ENCODE measurements around the gene MFAP4. TPM values are rescaled to one million over a fixed set of nuclear protein-coding genes. Genes with fewer than 3 reads are reported as not detected.

MFAP4 gene
- polyA plus RNA-seq, 3 donors: 0.12 to 0.73 (median 0.12) TPM

DNA sequence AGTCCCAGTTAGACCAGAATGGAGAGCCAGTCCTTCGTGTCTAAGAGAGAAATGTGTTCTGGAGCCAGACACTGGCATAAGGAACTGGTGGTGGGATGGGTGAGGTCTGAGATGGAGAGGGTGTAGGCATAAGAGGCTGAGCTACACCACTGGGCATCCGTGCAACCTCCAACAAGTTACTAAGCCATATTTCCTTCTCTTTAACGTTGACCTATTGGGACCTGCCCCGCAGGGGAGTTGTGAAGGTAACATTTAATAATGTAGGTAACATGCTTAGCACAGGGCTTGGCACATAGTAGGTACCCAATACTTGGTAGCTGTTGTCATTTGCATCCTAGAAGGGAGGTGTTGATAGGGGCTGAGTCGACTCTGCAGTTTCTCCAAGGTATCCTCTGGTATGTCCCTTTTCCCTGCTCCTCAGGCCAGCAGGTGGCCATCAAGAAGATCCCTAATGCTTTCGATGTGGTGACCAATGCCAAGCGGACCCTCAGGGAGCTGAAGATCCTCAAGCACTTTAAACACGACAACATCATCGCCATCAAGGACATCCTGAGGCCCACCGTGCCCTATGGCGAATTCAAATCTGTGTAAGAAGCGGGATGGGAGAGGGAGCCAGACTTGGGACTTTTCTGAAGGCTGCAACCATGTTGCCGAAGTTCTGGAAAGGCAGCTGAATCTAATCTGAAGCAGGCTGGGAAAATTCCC is 7.5 kb downstream of the MFAP4 start:
- Histone ChIP-seq H3K9me3 (replicated peaks in 1 of 2; ENCODE audit: control insufficient read depth in 1 of 2, insufficient read depth in 1 of 2, low read length in 2 of 2) (no peaks in the 10 kb centered on the region), H3K4me3 (replicated peaks in 1 of 3; ENCODE audit: low read depth in 2 of 3, low read length in 3 of 3) (peak overlapping the region; percentile 66 to 90 (median 88)), H3K27me3 (ENCODE audit: control insufficient read depth in 2 of 2, insufficient read depth in 2 of 2, low read length in 2 of 2) (no peaks in the 10 kb centered on the region), H3K27ac (ENCODE audit: low read depth in 1 of 2, low read length in 2 of 2) (peak overlapping the region in 1 of 2 donors; percentile 96), H3K4me1 (ENCODE audit: control insufficient read depth in 1 of 2, insufficient read depth in 2 of 2, low read length in 2 of 2) (peaks cover 29 to 35% of the 10 kb centered on the region in 2 donors), H3K4me2 (replicated peaks; ENCODE audit: extremely low read depth, low read length, poor library complexity, severe bottlenecking) (peak overlapping the region; percentile 100), H2AFZ (ENCODE audit: insufficient read depth, low read depth, low read length, poor library complexity, severe bottlenecking) (no peak overlapping the region), H4K20me1 (ENCODE audit: insufficient read depth, low read length) (no peaks in the 10 kb centered on the region), H3K79me2 (ENCODE audit: insufficient read depth, low read length) (peaks cover 41% of the 10 kb centered on the region), H3K36me3 (replicated peaks in 1 of 2; ENCODE audit: control insufficient read depth in 1 of 2, insufficient read depth in 2 of 2, low read length in 2 of 2) (peaks cover 49 to 53% of the 10 kb centered on the region in 2 donors), H3K9ac (ENCODE audit: insufficient read depth, low read length, poor library complexity, severe bottlenecking) (peak overlapping the region; percentile 84)
- WGBS (ENCODE audit: insufficient coverage): 100% methylated on average over 10 of the region's 13 CpGs
- Mint-ChIP-seq H3K9me3 (peaks cover 0 to 2% (median 0%) of the 10 kb centered on the region in 7 donors), H3K27me3 (ENCODE audit: low read depth in 3 of 3) (peaks cover 2 to 5% (median 3%) of the 10 kb centered on the region in 3 donors), H3K4me1 (peaks cover 26% of the 10 kb centered on the region), H3K4me3 (peak overlapping the region; percentile 87 to 99), H3K36me3 (peaks cover 56 to 57% of the 10 kb centered on the region in 2 donors), H3K27ac (peak overlapping the region; percentile 81 to 100 (median 92))
- TF ChIP-seq, protein P1, sequence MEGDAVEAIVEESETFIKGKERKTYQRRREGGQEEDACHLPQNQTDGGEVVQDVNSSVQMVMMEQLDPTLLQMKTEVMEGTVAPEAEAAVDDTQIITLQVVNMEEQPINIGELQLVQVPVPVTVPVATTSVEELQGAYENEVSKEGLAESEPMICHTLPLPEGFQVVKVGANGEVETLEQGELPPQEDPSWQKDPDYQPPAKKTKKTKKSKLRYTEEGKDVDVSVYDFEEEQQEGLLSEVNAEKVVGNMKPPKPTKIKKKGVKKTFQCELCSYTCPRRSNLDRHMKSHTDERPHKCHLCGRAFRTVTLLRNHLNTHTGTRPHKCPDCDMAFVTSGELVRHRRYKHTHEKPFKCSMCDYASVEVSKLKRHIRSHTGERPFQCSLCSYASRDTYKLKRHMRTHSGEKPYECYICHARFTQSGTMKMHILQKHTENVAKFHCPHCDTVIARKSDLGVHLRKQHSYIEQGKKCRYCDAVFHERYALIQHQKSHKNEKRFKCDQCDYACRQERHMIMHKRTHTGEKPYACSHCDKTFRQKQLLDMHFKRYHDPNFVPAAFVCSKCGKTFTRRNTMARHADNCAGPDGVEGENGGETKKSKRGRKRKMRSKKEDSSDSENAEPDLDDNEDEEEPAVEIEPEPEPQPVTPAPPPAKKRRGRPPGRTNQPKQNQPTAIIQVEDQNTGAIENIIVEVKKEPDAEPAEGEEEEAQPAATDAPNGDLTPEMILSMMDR (IDR thresholded peaks at IDR 0.05): no peak
- intact Hi-C loops (cut with micrococcal nuclease): loop anchor here (2.0 to 5.0 kb wide), 3 partner anchors 17 to 38 kb away; partner anchors contain the start of gene B9D1 (in 1 of the 2)
- DNase-seq: no peak

DNA sequence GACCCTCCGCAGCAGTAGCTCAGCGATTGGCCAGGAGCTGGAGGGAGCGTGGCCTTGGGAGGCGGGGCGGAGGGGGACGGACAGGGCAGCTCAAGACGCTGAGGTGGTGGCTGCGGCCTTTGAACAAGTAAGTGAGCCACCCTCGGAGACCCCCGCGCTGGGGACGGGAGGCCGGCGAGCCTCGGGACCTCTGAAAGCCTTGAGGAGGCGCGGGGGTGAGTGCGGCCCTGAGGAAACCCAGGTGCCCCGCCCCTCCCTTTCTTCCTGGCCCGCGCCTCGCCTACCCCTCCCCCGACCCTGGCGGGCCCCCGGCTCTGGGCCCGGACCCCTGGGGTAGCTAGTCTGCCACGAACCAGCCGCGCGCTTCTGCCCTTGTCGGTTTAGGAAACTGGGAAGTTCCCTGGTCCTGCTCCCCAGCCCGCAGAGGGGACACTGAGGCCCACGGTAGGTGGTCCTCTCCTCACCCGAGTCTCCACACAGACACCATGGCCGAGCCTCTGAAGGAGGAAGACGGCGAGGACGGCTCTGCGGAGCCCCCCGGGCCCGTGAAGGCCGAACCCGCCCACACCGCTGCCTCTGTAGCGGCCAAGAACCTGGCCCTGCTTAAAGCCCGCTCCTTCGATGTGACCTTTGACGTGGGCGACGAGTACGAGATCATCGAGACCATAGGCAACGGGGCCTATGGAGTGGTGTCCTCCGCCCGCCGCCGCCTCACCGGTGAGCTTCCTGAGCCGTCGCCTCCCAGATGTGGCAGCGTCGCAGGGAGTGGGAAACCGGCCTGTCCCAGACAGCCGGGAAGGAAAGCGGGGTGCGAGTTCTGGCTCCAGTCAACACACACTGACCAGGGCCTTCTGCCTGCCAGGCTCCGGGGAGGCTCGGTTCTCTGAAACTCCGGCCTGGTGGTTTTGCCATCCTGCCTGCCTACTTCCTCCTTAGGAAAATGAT is 8.3 kb downstream of the MFAP4 start, which contains the start of gene MAPK7:
MAPK7 (plus strand) TSS at position 83 of the 945 bp plus-strand sequence; CDS start at position 486, 403 bp downstream.
- Histone ChIP-seq H3K9ac (ENCODE audit: insufficient read depth, low read length, poor library complexity, severe bottlenecking) (peak within 1 kb of the TSS; percentile 84), H3K4me3 (replicated peaks in 1 of 3; ENCODE audit: low read depth in 2 of 3, low read length in 3 of 3) (peak within 1 kb of the TSS; percentile 66 to 90 (median 88)), H3K27ac (ENCODE audit: low read depth in 1 of 2, low read length in 2 of 2) (peak within 1 kb of the TSS; percentile 94 to 96), H3K36me3 (replicated peaks in 1 of 2; ENCODE audit: control insufficient read depth in 1 of 2, insufficient read depth in 2 of 2, low read length in 2 of 2) (peaks cover 41 to 45% of the 10 kb centered on the region in 2 donors), H2AFZ (ENCODE audit: insufficient read depth, low read depth, low read length, poor library complexity, severe bottlenecking) (peak within 1 kb of the TSS; percentile 82), H4K20me1 (ENCODE audit: insufficient read depth, low read length) (no peaks in the 10 kb centered on the region), H3K4me1 (ENCODE audit: control insufficient read depth in 1 of 2, insufficient read depth in 2 of 2, low read length in 2 of 2) (peaks cover 21 to 28% of the 10 kb centered on the region in 2 donors), H3K4me2 (replicated peaks; ENCODE audit: extremely low read depth, low read length, poor library complexity, severe bottlenecking) (peak within 1 kb of the TSS; percentile 100), H3K9me3 (replicated peaks in 1 of 2; ENCODE audit: control insufficient read depth in 1 of 2, insufficient read depth in 1 of 2, low read length in 2 of 2) (no peaks in the 10 kb centered on the region), H3K79me2 (ENCODE audit: insufficient read depth, low read length) (peaks cover 41% of the 10 kb centered on the region), H3K27me3 (ENCODE audit: control insufficient read depth in 2 of 2, insufficient read depth in 2 of 2, low read length in 2 of 2) (no peaks in the 10 kb centered on the region)
- intact Hi-C loops (cut with micrococcal nuclease): loop anchor here (2.0 kb wide), 2 partner anchors 16 to 20 kb away; partner anchors contain the start of gene B9D1 (in 1 of the 2)
- TF ChIP-seq, protein P1 (IDR thresholded peaks at IDR 0.05): no peak
- Mint-ChIP-seq H3K4me3 (peak within 1 kb of the TSS; percentile 98 to 99), H3K4me1 (peaks cover 22% of the 10 kb centered on the region), H3K9me3 (peaks cover 0 to 2% (median 0%) of the 10 kb centered on the region in 7 donors), H3K36me3 (peaks cover 54 to 55% of the 10 kb centered on the region in 2 donors), H3K27ac (peak within 1 kb of the TSS; percentile 99 to 100 (median 100)), H3K27me3 (ENCODE audit: low read depth in 3 of 3) (peaks cover 0 to 4% (median 3%) of the 10 kb centered on the region in 3 donors)
- WGBS (ENCODE audit: insufficient coverage): 20% methylated on average over 63 of the region's 69 CpGs
- peak in 2 of 3 donors; percentile 33 to 45 for DNase-seq
